Natural killer cell (primary cell): Measurements from ENCODE around the gene PUS10. TPM values are rescaled to one million over a fixed set of nuclear protein-coding genes. Genes with fewer than 3 reads are reported as not detected.
A peak's percentile ranks its signal among the peaks of the same experiment; 100 is the strongest.

Experiments used
- ATAC-seq, 3 donors: fragments of 150-1000 bp in 2 of 3; fragments of 200-7000 bp in 1 of 3; cut with Tn5 transposase; 1 replicate in 1 of 3; 2 replicates in 2 of 3; pipeline ENCODE4 v1.10.0; 2021; ENCODE audit warnings: mild to moderate bottlenecking in 2 of 3, moderate library complexity in 2 of 3
- DNase-seq, 2 donors: peaks; one replicate each; pipeline versions ENCODE4 v3.0.0 to v3.0.0-alpha.2; 2013 to 2021; ENCODE audit warnings: mixed read lengths in 1 of 2
- H3K27ac ChIP-seq: one replicate; pipeline ENCODE4 v1.5.1; 2013; ENCODE audit warnings: mild to moderate bottlenecking, low read length
- H3K27me3 ChIP-seq: one replicate; pipeline ENCODE4 v1.6.1; 2013; ENCODE audit warnings: low read length; ENCODE audit not compliant: control insufficient read depth, insufficient read depth
- H3K36me3 ChIP-seq: one replicate; pipeline ENCODE4 v1.6.1; 2013; ENCODE audit warnings: low read length; ENCODE audit not compliant: control insufficient read depth, insufficient read depth
- H3K4me1 ChIP-seq: one replicate; pipeline ENCODE4 v1.6.1; 2013; ENCODE audit warnings: low read length; ENCODE audit not compliant: control insufficient read depth, insufficient read depth
- H3K4me3 ChIP-seq: one replicate; pipeline ENCODE4 v1.5.1; 2013; ENCODE audit warnings: low read length
- H3K9me3 ChIP-seq: one replicate; pipeline ENCODE4 v1.6.1; 2013; ENCODE audit warnings: low read length; ENCODE audit not compliant: control insufficient read depth, insufficient read depth
- H3K27ac Mint-ChIP-seq, 2 donors: one replicate each; pipeline ENCODE4 v1.8.0; 2022; ENCODE audit warnings: mild to moderate bottlenecking in 2 of 2, mixed read lengths in 2 of 2, moderate library complexity in 1 of 2
- H3K27me3 Mint-ChIP-seq, 2 donors: one replicate each; pipeline ENCODE4 v1.8.0; 2022; ENCODE audit warnings: low read depth in 2 of 2, mixed read lengths in 2 of 2
- H3K36me3 Mint-ChIP-seq: one replicate; pipeline ENCODE4 v1.8.0; 2022; ENCODE audit warnings: mixed read lengths
- H3K4me1 Mint-ChIP-seq, 2 donors: one replicate each; pipeline ENCODE4 v1.8.0; 2022; ENCODE audit warnings: mixed read lengths in 2 of 2
- H3K4me3 Mint-ChIP-seq: one replicate; pipeline ENCODE4 v1.8.0; 2022; ENCODE audit warnings: mild to moderate bottlenecking, moderate library complexity, mixed read lengths
- H3K9me3 Mint-ChIP-seq, 2 donors: one replicate each; pipeline ENCODE4 v1.8.0; 2022; ENCODE audit warnings: mixed read lengths in 2 of 2
- WGBS: methylation state at CpG from one replicate; pipeline ENCODE4 v1.1.7; 2013; ENCODE audit warnings: missing lambda C conversion rate; ENCODE audit not compliant: insufficient coverage; 5-methylcytosine and 5-hydroxymethylcytosine counted together
- intact Hi-C: fragments of 100-400 bp; cut with micrococcal nuclease; formaldehyde crosslinking; loops from one replicate; pipeline ENCODE4 v1.14.2; 2022
- total RNA-seq, 4 donors: library from RNA; stranded (reverse); fragments of 120-200 nt in 1 of 4; gene quantifications; one replicate each; pipeline versions ENCODE4 v1.2.3 to v1.2.4, GENCODE V29; 2013 to 2022
- TF ChIP-seq, protein P1 (sequence below): fragments of 200-600 bp; IDR thresholded peaks from one replicate; pipeline ENCODE4 v1.8.0; 2022; ENCODE audit warnings: antibody characterized with exemption

PUS10 gene
- total RNA-seq = 10 to 100 TPM in 1 of 3 donors, 1 to 10 TPM in 2; 7.2 to 15.2 (median 8.4) TPM
- 15.8 TPM for total RNA-seq (2013)

DNA sequence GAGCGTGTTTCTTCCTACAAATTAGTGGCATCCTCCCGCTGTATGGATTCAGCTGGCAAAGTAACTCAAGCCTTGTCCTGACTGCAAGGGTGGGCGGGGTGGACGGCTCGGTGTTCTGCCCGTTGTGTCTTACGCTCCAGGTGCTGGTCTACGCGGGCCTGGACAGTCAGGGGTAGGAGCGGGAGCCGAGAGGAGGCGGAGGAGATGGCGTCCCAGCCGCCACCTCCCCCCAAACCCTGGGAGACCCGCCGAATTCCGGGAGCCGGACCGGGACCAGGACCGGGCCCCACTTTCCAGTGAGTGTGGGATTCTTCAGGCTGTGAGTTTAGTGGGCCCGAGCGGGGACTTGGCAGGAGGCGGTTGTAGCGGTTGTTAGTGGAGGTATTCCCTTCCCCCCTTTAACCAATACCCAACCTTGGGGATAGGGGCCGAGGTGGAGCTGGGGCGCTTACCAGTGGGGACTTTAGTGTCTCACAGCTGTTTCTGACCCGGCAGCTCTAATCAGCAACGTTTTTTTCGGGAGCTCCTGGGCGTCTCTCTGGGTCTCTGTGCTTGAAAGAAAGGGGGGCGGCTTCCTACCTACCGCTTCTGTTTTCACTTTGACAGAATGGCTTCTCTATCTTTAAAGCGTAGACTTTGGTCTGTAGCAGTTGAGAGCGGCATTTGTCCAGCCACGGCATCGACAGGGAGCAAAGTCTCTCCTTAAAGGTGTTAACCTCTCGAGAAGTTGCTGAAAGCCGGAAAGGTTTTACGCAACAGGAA, at the start of gene PUS10, which contains the start of gene PEX13:
Gene PUS10, minus strand, starts transcription at position 700 of the 762 bp plus-strand sequence. CDS start 6,365 bp downstream, outside the sequence.
Gene PEX13, plus strand, starts transcription at position 165 of the 762 bp plus-strand sequence. Its CDS starts 40 bp downstream, at position 205.
- no peaks in the 10 kb centered on the region for H3K27me3 ChIP-seq
- peaks cover 48 to 51% of the 10 kb centered on the region in 2 donors for H3K4me1 Mint-ChIP-seq
- H3K9me3 ChIP-seq = no peaks in the 10 kb centered on the region
- intact Hi-C loops = no loop called here
- peak; percentile 51 to 73 for DNase-seq
- no peaks in the 10 kb centered on the region for H3K36me3 ChIP-seq
- H3K4me3 Mint-ChIP-seq = peak within 1 kb of the TSS; percentile 99
- peak within 1 kb of the TSS; percentile 75 for H3K27ac ChIP-seq
- H3K9me3 Mint-ChIP-seq = no peaks in the 10 kb centered on the region
- H3K4me3 ChIP-seq = peak within 1 kb of the TSS; percentile 87
- TF ChIP-seq, protein P1, sequence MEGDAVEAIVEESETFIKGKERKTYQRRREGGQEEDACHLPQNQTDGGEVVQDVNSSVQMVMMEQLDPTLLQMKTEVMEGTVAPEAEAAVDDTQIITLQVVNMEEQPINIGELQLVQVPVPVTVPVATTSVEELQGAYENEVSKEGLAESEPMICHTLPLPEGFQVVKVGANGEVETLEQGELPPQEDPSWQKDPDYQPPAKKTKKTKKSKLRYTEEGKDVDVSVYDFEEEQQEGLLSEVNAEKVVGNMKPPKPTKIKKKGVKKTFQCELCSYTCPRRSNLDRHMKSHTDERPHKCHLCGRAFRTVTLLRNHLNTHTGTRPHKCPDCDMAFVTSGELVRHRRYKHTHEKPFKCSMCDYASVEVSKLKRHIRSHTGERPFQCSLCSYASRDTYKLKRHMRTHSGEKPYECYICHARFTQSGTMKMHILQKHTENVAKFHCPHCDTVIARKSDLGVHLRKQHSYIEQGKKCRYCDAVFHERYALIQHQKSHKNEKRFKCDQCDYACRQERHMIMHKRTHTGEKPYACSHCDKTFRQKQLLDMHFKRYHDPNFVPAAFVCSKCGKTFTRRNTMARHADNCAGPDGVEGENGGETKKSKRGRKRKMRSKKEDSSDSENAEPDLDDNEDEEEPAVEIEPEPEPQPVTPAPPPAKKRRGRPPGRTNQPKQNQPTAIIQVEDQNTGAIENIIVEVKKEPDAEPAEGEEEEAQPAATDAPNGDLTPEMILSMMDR = no peak
- WGBS = 0% methylated on average over 35 of the region's 39 CpGs
- H3K4me1 ChIP-seq = peaks cover 8% of the 10 kb centered on the region
- no peaks in the 10 kb centered on the region for H3K27me3 Mint-ChIP-seq
- peak within 1 kb of the TSS; percentile 90 to 92 for H3K27ac Mint-ChIP-seq
- no peaks in the 10 kb centered on the region for H3K36me3 Mint-ChIP-seq
- peak; percentile 80 to 88 (median 80) for ATAC-seq

DNA sequence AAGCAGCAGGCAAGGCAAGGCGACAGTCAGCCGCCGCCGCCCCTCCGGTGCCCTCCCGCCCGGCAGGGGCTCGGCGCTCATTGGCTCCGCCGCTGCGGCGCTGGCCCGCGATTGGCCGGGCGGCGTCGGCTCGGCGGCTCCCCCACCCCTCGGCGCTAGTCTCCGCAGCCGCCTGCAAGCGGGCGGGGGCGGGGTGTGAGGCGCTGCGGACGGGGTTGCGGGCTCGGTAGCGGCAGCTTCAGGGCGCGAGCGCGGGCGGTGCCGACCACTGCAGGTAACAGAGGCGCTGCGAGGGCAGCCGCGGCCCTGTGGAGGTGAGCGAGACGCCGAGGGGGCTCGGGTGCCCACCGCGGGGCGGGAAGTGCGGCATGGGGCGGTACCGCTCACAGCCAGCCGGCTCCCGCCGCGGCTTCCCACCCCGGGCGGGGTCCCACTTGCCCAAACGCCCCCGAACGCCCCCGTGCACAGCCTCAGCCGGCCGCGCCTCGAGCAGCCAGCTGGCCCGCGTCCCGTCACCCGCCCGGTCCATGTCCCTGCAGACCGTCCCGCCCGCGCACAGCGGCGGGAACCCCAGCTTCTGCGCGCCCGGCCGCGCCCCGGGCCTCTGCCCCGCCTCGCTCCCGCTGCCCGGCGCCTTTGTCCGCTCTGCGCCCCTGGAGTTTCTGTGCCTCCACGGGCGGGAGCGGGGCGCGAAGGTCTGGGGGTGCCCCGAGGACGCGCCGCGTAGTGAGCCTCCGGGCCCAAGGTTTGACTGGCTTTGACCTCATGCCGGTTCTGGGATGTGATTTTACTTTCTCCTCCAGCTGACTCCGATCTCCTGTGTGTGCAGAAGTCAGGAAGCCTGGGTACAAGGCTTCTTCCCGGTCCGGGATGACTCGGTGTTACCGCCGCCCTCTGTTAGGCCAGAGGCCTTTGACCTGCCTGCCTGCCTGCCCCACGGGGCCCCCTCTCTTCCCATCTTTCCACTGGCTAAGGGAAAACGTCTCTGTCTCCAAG, 48.0 kb upstream of the PUS10 start, which contains the start of gene SANBR:
Gene SANBR, plus strand, starts transcription at position 158 of the 996 bp plus-strand sequence. CDS start 4,480 bp downstream, outside the sequence.
- Histone ChIP-seq H3K27ac (peak within 1 kb of the TSS; percentile 30), H3K4me1 (peaks cover 8% of the 10 kb centered on the region), H3K9me3 (no peaks in the 10 kb centered on the region), H3K4me3 (peak within 1 kb of the TSS; percentile 65), H3K27me3 (no peaks in the 10 kb centered on the region), H3K36me3 (no peaks in the 10 kb centered on the region)
- Mint-ChIP-seq H3K27me3 (no peaks in the 10 kb centered on the region), H3K27ac (peak within 1 kb of the TSS; percentile 61 to 84), H3K36me3 (no peaks in the 10 kb centered on the region), H3K9me3 (no peaks in the 10 kb centered on the region), H3K4me3 (peak within 1 kb of the TSS; percentile 94), H3K4me1 (peaks cover 5 to 7% of the 10 kb centered on the region in 2 donors)
- DNase-seq (peak; percentile 87 to 91), ATAC-seq (peak; percentile 97 to 98 (median 98))
- TF ChIP-seq, protein P1 = no peak
- WGBS = under 1% methylated on average over 110 of the region's 112 CpGs
- intact Hi-C loops = no loop called here

DNA sequence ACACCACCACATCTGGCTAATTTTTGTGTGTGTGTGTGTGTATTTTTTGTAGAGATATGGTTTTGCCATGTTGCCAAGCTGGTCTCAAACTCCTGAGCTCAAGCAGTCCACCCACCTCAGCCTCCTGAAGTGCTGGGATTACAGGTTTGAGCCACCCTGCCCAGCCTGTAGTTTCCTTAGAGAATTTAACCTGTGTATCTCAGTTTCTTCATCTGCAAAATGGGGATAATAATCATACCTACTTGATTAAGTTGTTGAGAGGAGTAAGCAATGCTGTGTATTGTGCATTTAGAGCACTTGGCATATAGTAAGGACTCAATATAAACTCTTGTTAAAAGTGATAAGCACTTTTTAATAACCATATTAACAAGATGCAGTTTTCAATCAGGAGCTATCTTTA, 41.3 kb upstream of the PUS10 start:
- H3K4me1 Mint-ChIP-seq = no peaks in the 10 kb centered on the region
- H3K9me3 Mint-ChIP-seq = no peaks in the 10 kb centered on the region
- Histone ChIP-seq H3K27me3 (no peaks in the 10 kb centered on the region), H3K4me1 (no peaks in the 10 kb centered on the region), H3K4me3 (no peak overlapping the region), H3K36me3 (peaks cover under 1% of the 10 kb centered on the region), H3K9me3 (no peaks in the 10 kb centered on the region), H3K27ac (no peak overlapping the region)
- no peak overlapping the region for H3K4me3 Mint-ChIP-seq
- TF ChIP-seq, protein P1 = no peak
- no peaks in the 10 kb centered on the region for H3K36me3 Mint-ChIP-seq
- no peak overlapping the region for H3K27ac Mint-ChIP-seq
- no peak for ATAC-seq
- DNase-seq = no peak
- H3K27me3 Mint-ChIP-seq = no peaks in the 10 kb centered on the region
- intact Hi-C loops = no loop called here
